Kidney capillary endothelial cell (primary cell): ENCODE measurements around the gene SENP2.
A peak's percentile ranks its signal among the peaks of the same experiment; 100 is the strongest.
"Not testable (repeated sequence)": the region's sequence is repeated elsewhere in the genome, so short reads cannot be mapped to it uniquely, and the experiment has no call there.

Experiments
- DNase-seq: peaks from one replicate; pipeline ENCODE4 v3.0.0-alpha.2; 2018; ENCODE audit warnings: low spot score

SENP2 gene

GRCh38 chr3:185586686-185587039 lies 568 bp downstream of the SENP2 start:
- no peak for DNase-seq

- no peak for DNase-seq
Observed at GRCh38 chr3:185594073-185594472, 8.0 kb downstream of the SENP2 start.

GRCh38 chr3:185595526-185595925 lies 9.4 kb downstream of the SENP2 start:
- no peak for DNase-seq

- peak; percentile 42 for DNase-seq
Observed at GRCh38 chr3:185605566-185605965, 19.5 kb downstream of the SENP2 start.

GRCh38 chr3:185606196-185606595 lies 20.1 kb downstream of the SENP2 start:
- DNase-seq = no peak

GRCh38 chr3:185613016-185613415 lies 26.9 kb downstream of the SENP2 start:
- no peak for DNase-seq

- no peak for DNase-seq
Observed at GRCh38 chr3:185623939-185624665, 38.0 kb downstream of the SENP2 start.

- no peak for DNase-seq
Observed at GRCh38 chr3:185625784-185626183, 39.7 kb downstream of the SENP2 start.

- DNase-seq = no peak
Observed at GRCh38 chr3:185629554-185630181, 43.6 kb downstream of the SENP2 start.

GRCh38 chr3:185630182-185630622 lies 44.1 kb downstream of the SENP2 start:
- DNase-seq = peak; percentile 51

GRCh38 chr3:185631108-185631507 lies 45.0 kb downstream of the SENP2 start:
- DNase-seq = no peak

- no peak for DNase-seq
Observed at GRCh38 chr3:185631508-185632206, 45.6 kb downstream of the SENP2 start.

- DNase-seq = no peak
Observed at GRCh38 chr3:185632996-185633395, 46.9 kb downstream of the SENP2 start.

- DNase-seq = no peak
Observed at GRCh38 chr3:185637388-185637787, 51.3 kb downstream of the SENP2 start.

GRCh38 chr3:185638651-185639050 lies 52.6 kb downstream of the SENP2 start:
- DNase-seq = not testable (repeated sequence)

GRCh38 chr3:185639632-185640206 lies 53.6 kb downstream of the SENP2 start:
- no peak for DNase-seq

GRCh38 chr3:185640308-185640707 lies 54.2 kb downstream of the SENP2 start:
- no peak for DNase-seq

- DNase-seq = not testable (repeated sequence)
Observed at GRCh38 chr3:185645191-185645590, 59.1 kb downstream of the SENP2 start.

GRCh38 chr3:185645596-185646381 lies 59.7 kb downstream of the SENP2 start:
- DNase-seq = no peak

GRCh38 chr3:185646382-185647133 lies 60.5 kb downstream of the SENP2 start:
- DNase-seq = no peak
